Vagina (tissue), 2 donors: Measurements from ENCODE around the gene MYH11.
"Not testable (repeated sequence)": the region's sequence is repeated elsewhere in the genome, so short reads cannot be mapped to it uniquely, and the experiment has no call there.

Source experiments
- POLR2A ChIP-seq, 2 donors: fragments of 450-650 bp; IDR thresholded peaks; one replicate each; pipeline ENCODE4 v1.6.1; 2017; ENCODE audit warnings: antibody characterized with exemption in 2 of 2, mild to moderate bottlenecking in 2 of 2, moderate library complexity in 2 of 2
- POLR2AphosphoS5 ChIP-seq, 2 donors: sonication (generic); formaldehyde crosslinking; IDR thresholded peaks; one replicate each; pipeline ENCODE4 v1.9.0; 2017; ENCODE audit warnings: antibody characterized with exemption in 2 of 2, mild to moderate bottlenecking in 2 of 2, low read depth in 1 of 2; ENCODE audit not compliant: insufficient read depth in 1 of 2

DNA sequence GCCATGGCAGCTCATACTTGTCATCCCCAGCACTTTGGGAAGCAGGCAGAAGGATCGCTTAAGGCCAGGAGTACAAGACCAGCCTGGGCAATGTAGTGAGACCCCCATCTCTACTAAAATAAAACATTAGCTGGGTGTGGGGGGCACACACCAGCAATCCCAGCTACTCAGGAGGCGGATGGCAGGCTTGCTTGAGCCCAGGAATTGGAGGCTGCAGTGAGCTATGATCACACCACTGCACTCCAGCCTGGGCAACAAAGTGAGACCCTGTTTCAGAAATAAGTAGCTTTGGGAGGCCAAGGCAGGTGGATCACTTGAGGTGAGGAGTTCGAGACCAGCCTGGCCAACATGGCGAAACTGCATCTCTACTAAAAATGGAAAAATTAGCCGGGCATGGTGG lies 129.1 kb downstream of the MYH11 start:
- TF ChIP-seq POLR2AphosphoS5 (IDR thresholded peaks at IDR 0.05; ENCODE audit: insufficient read depth in 1 of 2, low read depth in 1 of 2); POLR2A (IDR thresholded peaks at IDR 0.05): not testable (repeated sequence)
